ENCODE measurements around the gene THAP11. TPM values are rescaled to one million over a fixed set of nuclear protein-coding genes. Genes with fewer than 3 reads are reported as not detected.
A peak's percentile ranks its signal among the peaks of the same experiment; 100 is the strongest.

THAP11 gene
- total and polyA plus RNA-seq, 2 of the 13 experiments (the other 11 are each of a cell fraction or from before 2014, with no cell fraction given) = 44.2 to 53.4 TPM

- TF ChIP-seq MTERF4 (CRISPR knock-in tag; IDR thresholded peaks at IDR 0.05) = 0 out of 2 replicates have a peak, but pooled peaks have one; percentile 41
- TF ChIP-seq AHR (CRISPR knock-in tag; IDR thresholded peaks at IDR 0.05) = no peak
- TF ChIP-seq CEBPB (IDR thresholded peaks at IDR 0.05; ENCODE audit: borderline replicate concordance, low read depth, low read length) = no peak
- no peak for TF ChIP-seq MAFK (conservative IDR thresholded peaks at IDR 0.05 in 1 of 2, IDR thresholded peaks at IDR 0.05 in 1 of 2; ENCODE audit: low read length in 2 of 2)
- no peak for TF ChIP-seq ELF1 (CRISPR knock-in tag; IDR thresholded peaks at IDR 0.05)
- TF ChIP-seq ZBTB10 (CRISPR knock-in tag; IDR thresholded peaks at IDR 0.05; ENCODE audit: borderline replicate concordance) = 0 out of 2 replicates have a peak, but pooled peaks have one; percentile 26
- TF ChIP-seq ZNF251 (CRISPR knock-in tag; IDR thresholded peaks at IDR 0.05) = no peak
- TF ChIP-seq MEIS2 (CRISPR knock-in tag; IDR thresholded peaks at IDR 0.05) = peak; percentile 10; the same call in 1 of the 2 replicates
- peak; percentile 47; the same call in 1 of the 2 replicates for TF ChIP-seq SAFB2 (CRISPR knock-in tag; IDR thresholded peaks at IDR 0.05; ENCODE audit: borderline replicate concordance, low read depth)
- peak; percentile 10; the same call in 1 of the 2 replicates for TF ChIP-seq SIN3A (IDR thresholded peaks at IDR 0.05; ENCODE audit: borderline replicate concordance, low read depth, low read length)
- no peak for TF ChIP-seq NFKB2 (CRISPR knock-in tag; IDR thresholded peaks at IDR 0.05; ENCODE audit: borderline replicate concordance)
- TF ChIP-seq TAF15 (IDR thresholded peaks at IDR 0.05; ENCODE audit: low read depth, low read length, poor library complexity, severe bottlenecking) = no peak
- TF ChIP-seq ZNF646 (CRISPR knock-in tag; IDR thresholded peaks at IDR 0.05) = peak; percentile 28; the same call in 1 of the 2 replicates
- TF ChIP-seq NCOA1 (CRISPR knock-in tag; IDR thresholded peaks at IDR 0.05) = no peak
- no peak for TF ChIP-seq ATF7 (IDR thresholded peaks at IDR 0.05)
- 0 out of 2 replicates have a peak, but pooled peaks have one; percentile 45 for TF ChIP-seq ATF7 (CRISPR knock-in tag; IDR thresholded peaks at IDR 0.05)
- TF ChIP-seq GMEB2 (CRISPR knock-in tag; IDR thresholded peaks at IDR 0.05; ENCODE audit: low read depth) = no peak
Measured at GRCh38 chr16:67847064-67847861, 5.1 kb downstream of the THAP11 start, which contains the start of gene CENPT (continued).

Measured in HepG2 (cell line).